GM23338 (cell line): ENCODE measurements around the gene EVL. TPM values are rescaled to one million over a fixed set of nuclear protein-coding genes. Genes with fewer than 3 reads are reported as not detected.

Experiments
- ATAC-seq: fragments of 200-7000 bp; cut with Tn5 transposase; 3 replicates; pipeline ENCODE4 v1.9.1; 2020
- DNase-seq: peaks from one replicate; pipeline ENCODE4 v3.0.0-alpha.2; 2015; ENCODE audit warnings: low spot score
- H2AFZ ChIP-seq: fragments of 200-600 bp; sonication (generic); 2 replicates; pipeline ENCODE4 v1.8.0; 2016; ENCODE audit warnings: antibody characterized with exemption, mild to moderate bottlenecking, moderate library complexity
- H3F3A ChIP-seq: fragments of 200-600 bp; sonication (generic); replicated peaks from 2 replicates; pipeline ENCODE4 v1.8.0; 2017; ENCODE audit warnings: antibody characterized with exemption, mixed run types, low read depth
- H3K27ac ChIP-seq: fragments of 200-600 bp; sonication (generic); 2 replicates; pipeline ENCODE4 v1.6.1; 2016; ENCODE audit warnings: low read depth
- H3K27me3 ChIP-seq: fragments of 200-600 bp; sonication (generic); 2 replicates; pipeline ENCODE4 v1.8.0; 2016; ENCODE audit warnings: mild to moderate bottlenecking, mixed run types, moderate library complexity; ENCODE audit not compliant: insufficient read depth
- H3K36me3 ChIP-seq: fragments of 200-600 bp; sonication (generic); 2 replicates; pipeline ENCODE4 v1.8.0; 2016; ENCODE audit warnings: mild to moderate bottlenecking; ENCODE audit not compliant: insufficient read depth
- H3K4me1 ChIP-seq: fragments of 200-600 bp; sonication (generic); 2 replicates; pipeline ENCODE4 v1.8.0; 2016; ENCODE audit warnings: mild to moderate bottlenecking, moderate library complexity; ENCODE audit not compliant: insufficient read depth
- H3K4me2 ChIP-seq: fragments of 200-600 bp; sonication (generic); 2 replicates; pipeline ENCODE4 v1.7.1; 2017; ENCODE audit warnings: mixed run types
- H3K4me3 ChIP-seq: fragments of 200-600 bp; sonication (generic); 2 replicates; pipeline ENCODE4 v1.6.1; 2016; ENCODE audit warnings: mixed run types
- H3K79me2 ChIP-seq: fragments of 200-600 bp; sonication (generic); replicated peaks from 2 replicates; pipeline ENCODE4 v1.8.0; 2017; ENCODE audit warnings: mild to moderate bottlenecking; ENCODE audit not compliant: insufficient read depth
- H3K9me2 ChIP-seq: fragments of 200-600 bp; sonication (generic); 2 replicates; pipeline ENCODE4 v1.8.0; 2017; ENCODE audit not compliant: insufficient read depth
- H4K20me1 ChIP-seq: fragments of 200-600 bp; sonication (generic); replicated peaks from 2 replicates; pipeline ENCODE4 v1.8.0; 2017; ENCODE audit warnings: mild to moderate bottlenecking; ENCODE audit not compliant: insufficient read depth
- H3K27ac Mint-ChIP-seq: 2 replicates; pipeline ENCODE4 v1.8.0; 2020; ENCODE audit warnings: inconsistent platforms, mild to moderate bottlenecking, moderate library complexity, mixed read lengths
- H3K27me3 Mint-ChIP-seq: 3 replicates; pipeline ENCODE4 v1.8.0; 2022; ENCODE audit warnings: low read depth, mild to moderate bottlenecking, moderate library complexity, mixed read lengths, inconsistent platforms; ENCODE audit not compliant: insufficient read depth, poor library complexity
- H3K36me3 Mint-ChIP-seq: 3 replicates; pipeline ENCODE4 v1.8.0; 2021; ENCODE audit warnings: low read depth, mild to moderate bottlenecking, inconsistent platforms, moderate library complexity, mixed read lengths
- H3K4me1 Mint-ChIP-seq: 3 replicates; pipeline ENCODE4 v1.8.0; 2020; ENCODE audit warnings: mild to moderate bottlenecking, inconsistent platforms, mixed read lengths
- H3K4me3 Mint-ChIP-seq: 3 replicates; pipeline ENCODE4 v1.8.0; 2021; ENCODE audit warnings: moderate library complexity, mild to moderate bottlenecking, inconsistent platforms, mixed read lengths
- H3K9me3 Mint-ChIP-seq: 3 replicates; pipeline ENCODE4 v1.8.0; 2020; ENCODE audit warnings: moderate library complexity, mild to moderate bottlenecking, inconsistent platforms, mixed read lengths
- CREB1 ChIP-seq: fragments of 250-450 bp; sonication (Bioruptor Pico); IDR thresholded peaks from 2 replicates; pipeline ENCODE4 v1.5.0; 2020; ENCODE audit warnings: low read depth, mild to moderate bottlenecking, moderate library complexity
- CTCF ChIP-seq, 2 experiments: fragments of 200-600 bp in 1 of 2; sonication (generic) in 1 of 2; conservative IDR thresholded peaks; 2 replicates each; pipeline versions ENCODE4 v1.5.1 to v1.6.1; 2016 to 2017; ENCODE audit warnings: antibody characterized with exemption in 2 of 2, low read depth in 2 of 2, mild to moderate bottlenecking in 2 of 2, moderate library complexity in 1 of 2
- ETS1 ChIP-seq: IDR thresholded peaks from 2 replicates; pipeline ENCODE4 v1.6.1; 2016; ENCODE audit warnings: antibody characterized with exemption
- EZH2 ChIP-seq: fragments of 200-600 bp; sonication (generic); IDR thresholded peaks from one replicate; pipeline ENCODE4 v1.8.0; 2017; ENCODE audit warnings: antibody characterized with exemption, mild to moderate bottlenecking, low read depth; ENCODE audit not compliant: unreplicated experiment
- EZH2phosphoT487 ChIP-seq: fragments of 200-600 bp; sonication (generic); IDR thresholded peaks from one replicate; pipeline ENCODE4 v1.8.1; 2018; ENCODE audit warnings: antibody characterized with exemption; ENCODE audit not compliant: unreplicated experiment
- JUNB ChIP-seq: IDR thresholded peaks from one replicate; pipeline ENCODE4 v1.6.1; 2016; ENCODE audit warnings: antibody characterized with exemption; ENCODE audit not compliant: unreplicated experiment
- NANOG ChIP-seq: IDR thresholded peaks from 2 replicates; pipeline ENCODE4 v1.6.1; 2016; ENCODE audit warnings: antibody characterized with exemption, borderline replicate concordance
- POLR2AphosphoS5 ChIP-seq: IDR thresholded peaks from 2 replicates; pipeline ENCODE4 v1.6.1; 2016; ENCODE audit warnings: antibody characterized with exemption, low read depth
- REST ChIP-seq: IDR thresholded peaks from one replicate; pipeline ENCODE4 v1.6.1; 2018; ENCODE audit warnings: antibody characterized with exemption; ENCODE audit not compliant: unreplicated experiment
- STAT1 ChIP-seq: IDR thresholded peaks from one replicate; pipeline ENCODE4 v1.6.1; 2016; ENCODE audit warnings: antibody characterized with exemption; ENCODE audit not compliant: unreplicated experiment
- ZNF114 ChIP-seq: fragments of 250-450 bp; sonication (Bioruptor Pico); IDR thresholded peaks from 2 replicates; pipeline ENCODE4 v1.5.0; 2020; ENCODE audit warnings: mild to moderate bottlenecking, moderate library complexity
- ZNF331 ChIP-seq: fragments of 250-450 bp; sonication (Bioruptor Pico); IDR thresholded peaks from 2 replicates; pipeline ENCODE4 v1.5.0; 2020; ENCODE audit warnings: low read depth, mild to moderate bottlenecking, moderate library complexity
- ZNF462 ChIP-seq: fragments of 250-450 bp; sonication (Bioruptor Pico); IDR thresholded peaks from 2 replicates; pipeline ENCODE4 v1.5.0; 2020; ENCODE audit warnings: mild to moderate bottlenecking, moderate library complexity
- polyA plus RNA-seq: library from polyadenylated mRNA; unstranded; fragments of >200 nt; fragmentation: Nextera tagmentation; extraction: Ambion mirVana; gene quantifications from 2 replicates; pipeline ENCODE4 v1.2.1, GENCODE V29; 2016
- total RNA-seq: library from RNA; depleted of rRNA; stranded (reverse); fragments of >200 nt; shearing (Covaris generic); gene quantifications from 2 replicates; pipeline ENCODE4 v1.2.3, GENCODE V29; 2014

EVL gene
- total and polyA plus RNA-seq, 2 experiments from 2014 or later: 28.2 to 50.5 TPM

- ATAC-seq (no peak), DNase-seq (no peak)
- no peak overlapping the region for H3K4me3 Mint-ChIP-seq
Measured at GRCh38 chr14:100129161-100129589, 64.0 kb downstream of the EVL start.

More at GRCh38 chr14:100129161-100129589, 64.0 kb downstream of the EVL start:
- no peak overlapping the region for H2AFZ ChIP-seq
- H3K4me3 ChIP-seq: no peak overlapping the region
- no peak overlapping the region for H3K4me2 ChIP-seq
- no peaks in the 10 kb centered on the region; the same call in 1 of the 2 replicates for H4K20me1 ChIP-seq
- Mint-ChIP-seq H3K27me3 (peaks cover 9% of the 10 kb centered on the region), H3K4me1 (peaks cover 11% of the 10 kb centered on the region), H3K27ac (no peak overlapping the region), H3K9me3 (no peaks in the 10 kb centered on the region), H3K36me3 (peaks cover 8% of the 10 kb centered on the region)
- peaks cover 4% of the 10 kb centered on the region; the same call in 1 of the 2 replicates for H3K4me1 ChIP-seq
- no peaks in the 10 kb centered on the region for H3F3A ChIP-seq
- H3K27ac ChIP-seq: no peak overlapping the region
- no peak for TF ChIP-seq REST
- TF ChIP-seq ETS1: no peak
- TF ChIP-seq JUNB: no peak
- no peak for TF ChIP-seq POLR2AphosphoS5
- no peak for TF ChIP-seq STAT1
- no peak for TF ChIP-seq CREB1 (CRISPR knock-in tag)
- TF ChIP-seq CTCF (conservative IDR thresholded peaks at IDR 0.05; ENCODE audit: low read depth in 2 of 2): no peak
- TF ChIP-seq ZNF462 (CRISPR knock-in tag): no peak
- TF ChIP-seq EZH2phosphoT487: no peak
- no peak for TF ChIP-seq ZNF331 (CRISPR knock-in tag)
- TF ChIP-seq NANOG: no peak
- TF ChIP-seq ZNF114 (CRISPR knock-in tag): no peak
- TF ChIP-seq EZH2: no peak
- no peaks in the 10 kb centered on the region for H3K27me3 ChIP-seq
- H3K79me2 ChIP-seq: no peaks in the 10 kb centered on the region
- no peaks in the 10 kb centered on the region for H3K9me2 ChIP-seq
- H3K36me3 ChIP-seq: no peaks in the 10 kb centered on the region
